HepG2 (cell line): ENCODE data around the gene LSM10. TPM values are rescaled to one million over a fixed set of nuclear protein-coding genes. Genes with fewer than 3 reads are reported as not detected.

ENCODE experiments used
- CBX1 ChIP-seq: IDR thresholded peaks from one replicate; pipeline ENCODE4 v1.6.1; 2016; ENCODE audit warnings: antibody characterized with exemption, low read depth
- CCAR2 ChIP-seq: fragments of 200-400 bp; formaldehyde crosslinking; optimal IDR thresholded peaks from 2 replicates; pipeline ENCODE3; 2018; ENCODE audit warnings: low read depth, mild to moderate bottlenecking, low read length, moderate library complexity
- HMG20B ChIP-seq: conservative IDR thresholded peaks from 2 replicates; pipeline ENCODE4 v1.6.1; 2016; ENCODE audit warnings: missing genetic modification reagents, missing compliant biosample characterization
- PAX8 ChIP-seq: sonication (generic); formaldehyde crosslinking; IDR thresholded peaks from 2 replicates; pipeline ENCODE4 v1.8.0; 2022; ENCODE audit warnings: mild to moderate bottlenecking, missing genetic modification reagents, borderline replicate concordance
- PCBP1 ChIP-seq: fragments of 200-400 bp; formaldehyde crosslinking; IDR thresholded peaks from 2 replicates; pipeline ENCODE4 v1.6.1; 2017; ENCODE audit warnings: mild to moderate bottlenecking, low read depth, low read length, borderline replicate concordance
- REST ChIP-seq, 2 experiments: IDR thresholded peaks; 2 replicates each; pipeline ENCODE4 v1.6.1; 2011 to 2012; ENCODE audit warnings: low read length in 2 of 2, borderline replicate concordance in 1 of 2, low read depth in 1 of 2, mild to moderate bottlenecking in 1 of 2, moderate library complexity in 1 of 2
- TARDBP ChIP-seq: sonication (generic); formaldehyde crosslinking; IDR thresholded peaks from 2 replicates; pipeline ENCODE4 v1.8.0; 2022; ENCODE audit warnings: mild to moderate bottlenecking, missing genetic modification reagents
- ZBTB44 ChIP-seq: sonication (generic); formaldehyde crosslinking; IDR thresholded peaks from 2 replicates; pipeline ENCODE4 v1.4.0; 2020; ENCODE audit warnings: missing genetic modification reagents
- ZNF160 ChIP-seq: sonication (generic); formaldehyde crosslinking; IDR thresholded peaks from 2 replicates; pipeline ENCODE4 v1.8.0; 2022; ENCODE audit warnings: mild to moderate bottlenecking, inconsistent platforms, missing genetic modification reagents
- ZNF549 ChIP-seq: sonication (generic); formaldehyde crosslinking; IDR thresholded peaks from 2 replicates; pipeline ENCODE4 v1.5.0; 2020; ENCODE audit warnings: missing genetic modification reagents
- ZNF563 ChIP-seq: sonication (generic); formaldehyde crosslinking; IDR thresholded peaks from 2 replicates; pipeline ENCODE4 v1.8.0; 2022; ENCODE audit warnings: mild to moderate bottlenecking, moderate library complexity, missing genetic modification reagents
- polyA plus RNA-seq, 8 experiments: library from polyadenylated mRNA; depleted of rRNA in 3 of 8; stranded (reverse) in 7 of 8; unstranded in 1 of 8; fragments of >200 nt; fragmentation: Illumina TruSeq in 4 of 8; extraction: Trizol in 4 of 8; gene quantifications; 2 replicates each; pipeline versions ENCODE4 v1.2.1 to v1.2.3, GENCODE V29; 2011 to 2016; ENCODE audit warnings: low read depth in 4 of 8, missing spikeins in 1 of 8, mixed read lengths in 1 of 8; ENCODE audit not compliant: insufficient read depth in 1 of 8
- total RNA-seq, 5 experiments: library from RNA; depleted of rRNA; stranded (reverse); fragments of >200 nt; fragmentation: Illumina TruSeq; extraction: Trizol; gene quantifications; 2 replicates each; pipeline ENCODE4 v1.2.3, GENCODE V29; 2016; ENCODE audit warnings: low read depth in 1 of 5
- TF ChIP-seq, protein P1 (sequence below): sonication (generic); formaldehyde crosslinking; IDR thresholded peaks from 2 replicates; pipeline ENCODE4 v1.5.0; 2020; ENCODE audit warnings: missing genetic modification reagents
- TF ChIP-seq, protein P2 (sequence below): sonication (generic); formaldehyde crosslinking; IDR thresholded peaks from 2 replicates; pipeline ENCODE4 v1.4.0; 2020; ENCODE audit warnings: missing genetic modification reagents, borderline replicate concordance
- TF ChIP-seq, protein P3 (sequence below): sonication (generic); formaldehyde crosslinking; IDR thresholded peaks from 2 replicates; pipeline ENCODE4 v1.5.0; 2020; ENCODE audit warnings: missing genetic modification reagents, mild to moderate bottlenecking, borderline replicate concordance
- TF ChIP-seq, protein P4 (sequence below): sonication (generic); formaldehyde crosslinking; IDR thresholded peaks from 2 replicates; pipeline ENCODE4 v1.4.0; 2020; ENCODE audit warnings: missing genetic modification reagents

The LSM10 gene
- total and polyA plus RNA-seq, 2 of the 13 experiments (the other 11 are each of a cell fraction or from before 2014, with no cell fraction given): 14.0 to 52.0 TPM

GRCh38 chr1:36400825-36401601, 3.3 kb upstream of the LSM10 start (continued):
- TF ChIP-seq REST (IDR thresholded peaks at IDR 0.05; ENCODE audit: borderline replicate concordance in 1 of 2, low read depth in 1 of 2, low read length in 2 of 2) (peak in 1 of 2 experiments; percentile 51; a peak in 1 of 4 replicates), ZNF563 (CRISPR knock-in tag) (0 out of 2 replicates have a peak, but pooled peaks have one; percentile 4), HMG20B (CRISPR knock-in tag) (0 out of 2 replicates have a peak, but pooled peaks have one; percentile 50), CCAR2 (no peak), ZBTB44 (CRISPR knock-in tag) (no peak), TARDBP (CRISPR knock-in tag) (peak; percentile 20; the same call in 1 of the 2 replicates), PCBP1 (no peak), ZNF549 (CRISPR knock-in tag) (no peak), PAX8 (no peak), ZNF160 (no peak), CBX1 (peak; percentile 85)
- TF ChIP-seq, protein P1, sequence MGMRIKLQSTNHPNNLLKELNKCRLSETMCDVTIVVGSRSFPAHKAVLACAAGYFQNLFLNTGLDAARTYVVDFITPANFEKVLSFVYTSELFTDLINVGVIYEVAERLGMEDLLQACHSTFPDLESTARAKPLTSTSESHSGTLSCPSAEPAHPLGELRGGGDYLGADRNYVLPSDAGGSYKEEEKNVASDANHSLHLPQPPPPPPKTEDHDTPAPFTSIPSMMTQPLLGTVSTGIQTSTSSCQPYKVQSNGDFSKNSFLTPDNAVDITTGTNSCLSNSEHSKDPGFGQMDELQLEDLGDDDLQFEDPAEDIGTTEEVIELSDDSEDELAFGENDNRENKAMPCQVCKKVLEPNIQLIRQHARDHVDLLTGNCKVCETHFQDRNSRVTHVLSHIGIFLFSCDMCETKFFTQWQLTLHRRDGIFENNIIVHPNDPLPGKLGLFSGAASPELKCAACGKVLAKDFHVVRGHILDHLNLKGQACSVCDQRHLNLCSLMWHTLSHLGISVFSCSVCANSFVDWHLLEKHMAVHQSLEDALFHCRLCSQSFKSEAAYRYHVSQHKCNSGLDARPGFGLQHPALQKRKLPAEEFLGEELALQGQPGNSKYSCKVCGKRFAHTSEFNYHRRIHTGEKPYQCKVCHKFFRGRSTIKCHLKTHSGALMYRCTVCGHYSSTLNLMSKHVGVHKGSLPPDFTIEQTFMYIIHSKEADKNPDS: no peak
- TF ChIP-seq, protein P2, sequence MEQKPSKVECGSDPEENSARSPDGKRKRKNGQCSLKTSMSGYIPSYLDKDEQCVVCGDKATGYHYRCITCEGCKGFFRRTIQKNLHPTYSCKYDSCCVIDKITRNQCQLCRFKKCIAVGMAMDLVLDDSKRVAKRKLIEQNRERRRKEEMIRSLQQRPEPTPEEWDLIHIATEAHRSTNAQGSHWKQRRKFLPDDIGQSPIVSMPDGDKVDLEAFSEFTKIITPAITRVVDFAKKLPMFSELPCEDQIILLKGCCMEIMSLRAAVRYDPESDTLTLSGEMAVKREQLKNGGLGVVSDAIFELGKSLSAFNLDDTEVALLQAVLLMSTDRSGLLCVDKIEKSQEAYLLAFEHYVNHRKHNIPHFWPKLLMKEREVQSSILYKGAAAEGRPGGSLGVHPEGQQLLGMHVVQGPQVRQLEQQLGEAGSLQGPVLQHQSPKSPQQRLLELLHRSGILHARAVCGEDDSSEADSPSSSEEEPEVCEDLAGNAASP (CRISPR knock-in tag): peak; percentile 61
- TF ChIP-seq, protein P3, sequence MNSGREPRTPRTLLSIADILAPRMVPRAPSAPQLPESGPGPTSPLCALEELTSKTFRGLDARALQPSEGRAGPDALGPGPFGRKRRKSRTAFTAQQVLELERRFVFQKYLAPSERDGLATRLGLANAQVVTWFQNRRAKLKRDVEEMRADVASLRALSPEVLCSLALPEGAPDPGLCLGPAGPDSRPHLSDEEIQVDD (CRISPR knock-in tag): no peak; the same call in 1 of the 2 replicates
- TF ChIP-seq, protein P4, sequence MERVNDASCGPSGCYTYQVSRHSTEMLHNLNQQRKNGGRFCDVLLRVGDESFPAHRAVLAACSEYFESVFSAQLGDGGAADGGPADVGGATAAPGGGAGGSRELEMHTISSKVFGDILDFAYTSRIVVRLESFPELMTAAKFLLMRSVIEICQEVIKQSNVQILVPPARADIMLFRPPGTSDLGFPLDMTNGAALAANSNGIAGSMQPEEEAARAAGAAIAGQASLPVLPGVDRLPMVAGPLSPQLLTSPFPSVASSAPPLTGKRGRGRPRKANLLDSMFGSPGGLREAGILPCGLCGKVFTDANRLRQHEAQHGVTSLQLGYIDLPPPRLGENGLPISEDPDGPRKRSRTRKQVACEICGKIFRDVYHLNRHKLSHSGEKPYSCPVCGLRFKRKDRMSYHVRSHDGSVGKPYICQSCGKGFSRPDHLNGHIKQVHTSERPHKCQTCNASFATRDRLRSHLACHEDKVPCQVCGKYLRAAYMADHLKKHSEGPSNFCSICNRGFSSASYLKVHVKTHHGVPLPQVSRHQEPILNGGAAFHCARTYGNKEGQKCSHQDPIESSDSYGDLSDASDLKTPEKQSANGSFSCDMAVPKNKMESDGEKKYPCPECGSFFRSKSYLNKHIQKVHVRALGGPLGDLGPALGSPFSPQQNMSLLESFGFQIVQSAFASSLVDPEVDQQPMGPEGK (CRISPR knock-in tag): peak; percentile 94
